ENCODE results near the gene ALX4. TPM values are rescaled to one million over a fixed set of nuclear protein-coding genes. Genes with fewer than 3 reads are reported as not detected.
A peak's percentile ranks its signal among the peaks of the same experiment; 100 is the strongest.

ALX4 gene
- total and polyA plus RNA-seq, 9 of the 15 experiments (the other 6 are each of a cell fraction or from before 2014, with no cell fraction given): 0.07 to 1.2 (median 0.33) TPM

DNA sequence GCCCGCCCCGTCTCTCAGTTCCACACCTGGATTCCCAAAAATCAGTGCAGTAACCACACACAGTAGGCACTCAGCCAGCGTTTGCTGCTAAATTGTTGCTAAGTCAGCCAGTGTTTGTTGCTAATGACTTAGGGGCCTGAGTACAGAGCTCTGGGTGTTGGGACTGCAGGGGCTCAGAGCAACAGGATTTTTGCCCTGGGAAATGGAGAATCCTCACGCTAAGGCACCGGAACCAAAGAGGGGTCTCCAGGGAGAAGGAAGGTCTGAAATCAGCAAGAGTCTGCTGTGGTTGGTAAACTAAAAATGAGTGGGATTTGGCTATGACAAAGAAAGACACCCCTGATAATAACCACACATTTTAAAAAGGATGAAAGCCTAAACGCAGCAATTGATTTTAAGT is 22.7 kb upstream of the ALX4 start (continued):
- TF ChIP-seq GTF2E2 (tag; IDR thresholded peaks at IDR 0.05): peak; percentile 21; the same call in 1 of the 2 replicates

DNA sequence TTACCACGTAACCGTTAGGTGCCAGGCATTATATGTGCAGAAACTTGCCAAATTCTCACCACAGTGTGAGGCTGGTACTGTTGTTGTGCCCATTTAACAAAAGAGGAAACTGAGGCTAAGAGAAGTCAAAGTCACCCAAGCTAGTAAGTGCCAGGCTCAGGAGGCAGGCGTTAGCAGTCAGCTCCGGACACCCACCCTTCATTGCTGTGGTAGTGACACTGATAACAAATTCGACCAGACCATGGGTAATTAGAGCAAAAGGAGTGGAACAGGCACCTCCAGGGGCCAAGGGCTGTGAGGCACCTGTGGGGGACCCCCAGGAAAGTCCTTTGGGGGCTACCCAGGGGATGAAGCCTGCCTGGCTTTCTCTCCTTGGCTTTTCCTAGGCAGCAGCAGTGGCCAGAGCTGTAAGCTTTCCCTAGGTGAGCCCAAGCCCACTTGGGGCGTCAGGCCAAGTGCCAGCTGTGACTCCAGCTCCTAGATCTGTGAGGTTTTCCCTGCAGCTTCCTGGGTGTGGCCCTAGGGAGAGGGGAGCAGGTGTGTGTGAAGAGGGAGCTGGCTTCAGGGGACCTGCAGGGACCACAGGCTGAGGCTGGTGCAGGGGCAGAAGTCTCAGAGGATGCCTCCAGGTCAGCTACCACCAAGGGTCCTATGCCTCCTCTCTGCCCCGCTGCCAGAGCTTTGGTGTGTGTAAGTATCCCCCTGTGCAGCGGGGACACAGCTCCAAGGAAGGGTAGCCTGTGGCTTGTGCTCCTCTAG is 19.7 kb upstream of the ALX4 start:
- no peak overlapping the region for H3K4me2 ChIP-seq (ENCODE audit: insufficient read depth, low read length)
- in situ Hi-C loops (cut with MboI): no loop called here
- DNase-seq (ENCODE audit: extremely low read depth in 1 of 4, low spot score in 3 of 4) (no peak), FAIRE-seq (no peak), ATAC-seq (no peak)
- peaks cover 32 to 36% of the 10 kb centered on the region in 2 experiments for H3K4me1 ChIP-seq (replicated peaks in 1 of 2; ENCODE audit: control insufficient read depth in 2 of 2, insufficient read depth in 2 of 2, low read length in 2 of 2)
- TF ChIP-seq SMAD3 (CRISPR knock-in tag; conservative IDR thresholded peaks at IDR 0.05) (no peak), PCBP1 (IDR thresholded peaks at IDR 0.05; ENCODE audit: low read depth, low read length, poor library complexity, severe bottlenecking) (no peak), FOXP1 (CRISPR knock-in tag; IDR thresholded peaks at IDR 0.05) (peak; percentile 30; the same call in 1 of the 2 replicates), ZNF707 (CRISPR knock-in tag; conservative IDR thresholded peaks at IDR 0.05) (no peak), HNRNPH1 (optimal IDR thresholded peaks at IDR 0.05; ENCODE audit: low read depth, low read length) (no peak)
- TF ChIP-seq, protein P1, sequence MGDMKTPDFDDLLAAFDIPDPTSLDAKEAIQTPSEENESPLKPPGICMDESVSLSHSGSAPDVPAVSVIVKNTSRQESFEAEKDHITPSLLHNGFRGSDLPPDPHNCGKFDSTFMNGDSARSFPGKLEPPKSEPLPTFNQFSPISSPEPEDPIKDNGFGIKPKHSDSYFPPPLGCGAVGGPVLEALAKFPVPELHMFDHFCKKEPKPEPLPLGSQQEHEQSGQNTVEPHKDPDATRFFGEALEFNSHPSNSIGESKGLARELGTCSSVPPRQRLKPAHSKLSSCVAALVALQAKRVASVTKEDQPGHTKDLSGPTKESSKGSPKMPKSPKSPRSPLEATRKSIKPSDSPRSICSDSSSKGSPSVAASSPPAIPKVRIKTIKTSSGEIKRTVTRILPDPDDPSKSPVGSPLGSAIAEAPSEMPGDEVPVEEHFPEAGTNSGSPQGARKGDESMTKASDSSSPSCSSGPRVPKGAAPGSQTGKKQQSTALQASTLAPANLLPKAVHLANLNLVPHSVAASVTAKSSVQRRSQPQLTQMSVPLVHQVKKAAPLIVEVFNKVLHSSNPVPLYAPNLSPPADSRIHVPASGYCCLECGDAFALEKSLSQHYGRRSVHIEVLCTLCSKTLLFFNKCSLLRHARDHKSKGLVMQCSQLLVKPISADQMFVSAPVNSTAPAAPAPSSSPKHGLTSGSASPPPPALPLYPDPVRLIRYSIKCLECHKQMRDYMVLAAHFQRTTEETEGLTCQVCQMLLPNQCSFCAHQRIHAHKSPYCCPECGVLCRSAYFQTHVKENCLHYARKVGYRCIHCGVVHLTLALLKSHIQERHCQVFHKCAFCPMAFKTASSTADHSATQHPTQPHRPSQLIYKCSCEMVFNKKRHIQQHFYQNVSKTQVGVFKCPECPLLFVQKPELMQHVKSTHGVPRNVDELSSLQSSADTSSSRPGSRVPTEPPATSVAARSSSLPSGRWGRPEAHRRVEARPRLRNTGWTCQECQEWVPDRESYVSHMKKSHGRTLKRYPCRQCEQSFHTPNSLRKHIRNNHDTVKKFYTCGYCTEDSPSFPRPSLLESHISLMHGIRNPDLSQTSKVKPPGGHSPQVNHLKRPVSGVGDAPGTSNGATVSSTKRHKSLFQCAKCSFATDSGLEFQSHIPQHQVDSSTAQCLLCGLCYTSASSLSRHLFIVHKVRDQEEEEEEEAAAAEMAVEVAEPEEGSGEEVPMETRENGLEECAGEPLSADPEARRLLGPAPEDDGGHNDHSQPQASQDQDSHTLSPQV (IDR thresholded peaks at IDR 0.05): no peak
- H3K9ac ChIP-seq (ENCODE audit: insufficient read depth in 1 of 2, low read depth in 2 of 2, low read length in 2 of 2): peak overlapping the region in 1 of 2 experiments; percentile 5; a peak in 1 of 4 replicates
- no peaks in the 10 kb centered on the region for H3K9me1 ChIP-seq (ENCODE audit: control insufficient read depth, insufficient read depth, low read length)
- no TSS peak for BruUV-seq (replicated peaks)
- ChIA-PET POLR2A (interaction anchor here (0.7 to 1.2 kb wide), 4 partner anchors 8 to 190 kb away, joined by 3 to 6 read pairs (median 3); no protein-coding TSS in a partner anchor), CTCF (ENCODE audit: low intra/inter-chr PET ratio) (no interaction called here)
- H3K79me2 ChIP-seq (ENCODE audit: control insufficient read depth, insufficient read depth, low read length): no peaks in the 10 kb centered on the region
- no peaks in the 10 kb centered on the region; a peak in 1 of 5 replicates for H3K27me3 ChIP-seq (ENCODE audit: control insufficient read depth in 2 of 2, insufficient read depth in 2 of 2, low read length in 2 of 2)
- WGBS (ENCODE audit: insufficient coverage, low coverage, missing lambda C conversion rate): 61% methylated on average over 8 of the region's 8 CpGs
- H3K36me3 ChIP-seq (ENCODE audit: control insufficient read depth, insufficient read depth, low read length): no peaks in the 10 kb centered on the region
- no peak overlapping the region for H2AFZ ChIP-seq (ENCODE audit: low read depth, low read length)
- no peaks in the 10 kb centered on the region for H4K20me1 ChIP-seq (replicated peaks; ENCODE audit: control insufficient read depth, insufficient read depth, low read length)
- no peaks in the 10 kb centered on the region for H3K9me3 ChIP-seq (replicated peaks; ENCODE audit: control insufficient read depth, insufficient read depth, low read depth, low read length)
- no peak overlapping the region for H3K27ac ChIP-seq (ENCODE audit: extremely low read depth, low read depth, low read length)
- intact Hi-C loops (cut with micrococcal nuclease): no loop called here
- no peak overlapping the region for H3K4me3 ChIP-seq
